ENCODE results near the gene FBLN5.

FBLN5 gene

DNA sequence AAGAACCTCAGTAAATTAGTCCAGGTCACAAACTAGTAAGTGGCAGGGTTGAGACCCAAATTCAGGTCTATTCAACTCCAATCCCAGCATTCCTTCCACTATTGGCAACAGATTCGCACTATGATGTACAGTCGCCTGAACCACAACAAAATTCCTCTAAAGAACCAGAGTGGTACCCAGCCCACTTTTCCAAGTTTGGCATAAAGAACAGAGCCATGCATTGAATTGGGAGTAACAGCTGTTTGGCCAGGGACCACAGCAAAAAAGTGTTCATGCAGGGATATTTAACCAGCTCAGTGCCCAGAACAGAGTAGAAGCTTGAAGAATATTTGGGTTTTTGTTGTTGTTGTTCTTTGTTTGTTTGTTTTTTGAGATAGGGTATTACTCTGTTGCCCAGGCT lies 89.9 kb downstream of the FBLN5 start:
- no peak for TF ChIP-seq CTBP1 (IDR thresholded peaks at IDR 0.05; ENCODE audit: borderline replicate concordance)
- no peak for TF ChIP-seq SP1 (IDR thresholded peaks at IDR 0.05)
- no peak for TF ChIP-seq ELF4 (IDR thresholded peaks at IDR 0.05)
- TF ChIP-seq L3MBTL2 (conservative IDR thresholded peaks at IDR 0.05): no peak
- TF ChIP-seq PKNOX1 (IDR thresholded peaks at IDR 0.05): no peak
- TF ChIP-seq ARNT (IDR thresholded peaks at IDR 0.05): no peak
- no peak for TF ChIP-seq FOXK2 (IDR thresholded peaks at IDR 0.05)
- no peak for TF ChIP-seq LEF1 (IDR thresholded peaks at IDR 0.05; ENCODE audit: borderline replicate concordance)
- no peak for TF ChIP-seq HDGF (IDR thresholded peaks at IDR 0.05; ENCODE audit: borderline replicate concordance)
- TF ChIP-seq FOXA1 (IDR thresholded peaks at IDR 0.05): no peak
- no peak for TF ChIP-seq SUZ12 (IDR thresholded peaks at IDR 0.05)
- TF ChIP-seq ZNF384 (IDR thresholded peaks at IDR 0.05): no peak
- no peak for TF ChIP-seq TARDBP (IDR thresholded peaks at IDR 0.05)
- TF ChIP-seq BHLHE40 (IDR thresholded peaks at IDR 0.05; ENCODE audit: borderline replicate concordance): no peak
- TF ChIP-seq NFRKB (IDR thresholded peaks at IDR 0.05): no peak
- TF ChIP-seq FOXM1 (IDR thresholded peaks at IDR 0.05; ENCODE audit: borderline replicate concordance): no peak
- CTCF ChIA-PET: no interaction called here
- POLR2A ChIA-PET: no interaction called here
- DNase-seq (ENCODE audit: extremely low spot score): no peak

DNA sequence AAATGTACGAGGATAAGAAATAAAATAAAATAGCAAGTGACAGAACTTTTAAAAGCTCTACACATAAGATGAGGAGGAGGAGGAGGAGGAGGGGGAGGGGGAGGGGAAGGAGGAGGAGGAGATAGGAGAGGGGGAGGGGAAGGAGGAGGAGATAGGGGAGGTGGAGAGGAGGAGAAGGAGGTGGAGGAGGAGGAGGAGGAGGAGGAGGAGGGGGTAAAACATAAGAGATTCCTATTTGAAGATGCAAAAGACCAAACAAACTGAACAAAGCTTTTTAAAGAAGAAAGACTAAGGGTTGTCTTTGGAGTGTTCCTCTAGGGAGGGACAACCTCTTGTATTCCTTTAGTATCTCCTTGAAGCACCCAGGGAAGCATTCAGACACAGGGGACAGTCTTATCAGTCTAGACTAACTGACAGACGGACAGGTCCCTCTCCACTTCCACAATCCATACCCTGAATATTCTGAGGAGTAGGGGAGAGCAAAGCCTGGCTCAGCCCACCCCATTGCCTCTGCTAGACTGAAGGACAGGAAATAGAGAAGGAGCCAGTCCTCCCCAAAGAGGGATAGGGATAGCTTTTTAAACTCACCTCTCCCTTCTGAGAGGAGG lies 93.1 kb downstream of the FBLN5 start:
- ChIA-PET CTCF (no interaction called here), POLR2A (no interaction called here)
- TF ChIP-seq ARNT (IDR thresholded peaks at IDR 0.05): no peak
- TF ChIP-seq SUZ12 (IDR thresholded peaks at IDR 0.05): no peak
- TF ChIP-seq FOXK2 (IDR thresholded peaks at IDR 0.05): no peak
- no peak for TF ChIP-seq FOXM1 (IDR thresholded peaks at IDR 0.05; ENCODE audit: borderline replicate concordance)
- TF ChIP-seq FOXA1 (IDR thresholded peaks at IDR 0.05): no peak
- no peak for TF ChIP-seq CTBP1 (IDR thresholded peaks at IDR 0.05; ENCODE audit: borderline replicate concordance)
- no peak for TF ChIP-seq PKNOX1 (IDR thresholded peaks at IDR 0.05)
- TF ChIP-seq LEF1 (IDR thresholded peaks at IDR 0.05; ENCODE audit: borderline replicate concordance): no peak
- no peak for TF ChIP-seq ELF4 (IDR thresholded peaks at IDR 0.05)
- TF ChIP-seq BHLHE40 (IDR thresholded peaks at IDR 0.05; ENCODE audit: borderline replicate concordance): no peak
- TF ChIP-seq ZNF384 (IDR thresholded peaks at IDR 0.05): no peak
- no peak for TF ChIP-seq SP1 (IDR thresholded peaks at IDR 0.05)
- no peak for TF ChIP-seq NFRKB (IDR thresholded peaks at IDR 0.05)
- no peak for TF ChIP-seq HDGF (IDR thresholded peaks at IDR 0.05; ENCODE audit: borderline replicate concordance)
- TF ChIP-seq L3MBTL2 (conservative IDR thresholded peaks at IDR 0.05): no peak
- no peak for TF ChIP-seq TARDBP (IDR thresholded peaks at IDR 0.05)
- no peak for DNase-seq (ENCODE audit: extremely low spot score)

- TF ChIP-seq ZNF384 (IDR thresholded peaks at IDR 0.05): no peak
- no peak for TF ChIP-seq NFRKB (IDR thresholded peaks at IDR 0.05)
- TF ChIP-seq ARNT (IDR thresholded peaks at IDR 0.05): no peak
- no peak for TF ChIP-seq BHLHE40 (IDR thresholded peaks at IDR 0.05; ENCODE audit: borderline replicate concordance)
- no peak for TF ChIP-seq LEF1 (IDR thresholded peaks at IDR 0.05; ENCODE audit: borderline replicate concordance)
- no peak for TF ChIP-seq FOXA1 (IDR thresholded peaks at IDR 0.05)
- no peak for TF ChIP-seq PKNOX1 (IDR thresholded peaks at IDR 0.05)
- no peak for TF ChIP-seq HDGF (IDR thresholded peaks at IDR 0.05; ENCODE audit: borderline replicate concordance)
- no peak for TF ChIP-seq FOXK2 (IDR thresholded peaks at IDR 0.05)
- TF ChIP-seq ELF4 (IDR thresholded peaks at IDR 0.05): no peak
- no peak for TF ChIP-seq SUZ12 (IDR thresholded peaks at IDR 0.05)
- TF ChIP-seq TARDBP (IDR thresholded peaks at IDR 0.05): no peak
- no peak for TF ChIP-seq SP1 (IDR thresholded peaks at IDR 0.05)
- TF ChIP-seq CTBP1 (IDR thresholded peaks at IDR 0.05; ENCODE audit: borderline replicate concordance): no peak
- no peak for TF ChIP-seq FOXM1 (IDR thresholded peaks at IDR 0.05; ENCODE audit: borderline replicate concordance)
- TF ChIP-seq L3MBTL2 (conservative IDR thresholded peaks at IDR 0.05): no peak
- POLR2A ChIA-PET: no interaction called here
- DNase-seq (ENCODE audit: extremely low spot score): no peak
- CTCF ChIA-PET: no interaction called here
Measured at GRCh38 chr14:91851563-91851962, 95.9 kb downstream of the FBLN5 start.

DNA sequence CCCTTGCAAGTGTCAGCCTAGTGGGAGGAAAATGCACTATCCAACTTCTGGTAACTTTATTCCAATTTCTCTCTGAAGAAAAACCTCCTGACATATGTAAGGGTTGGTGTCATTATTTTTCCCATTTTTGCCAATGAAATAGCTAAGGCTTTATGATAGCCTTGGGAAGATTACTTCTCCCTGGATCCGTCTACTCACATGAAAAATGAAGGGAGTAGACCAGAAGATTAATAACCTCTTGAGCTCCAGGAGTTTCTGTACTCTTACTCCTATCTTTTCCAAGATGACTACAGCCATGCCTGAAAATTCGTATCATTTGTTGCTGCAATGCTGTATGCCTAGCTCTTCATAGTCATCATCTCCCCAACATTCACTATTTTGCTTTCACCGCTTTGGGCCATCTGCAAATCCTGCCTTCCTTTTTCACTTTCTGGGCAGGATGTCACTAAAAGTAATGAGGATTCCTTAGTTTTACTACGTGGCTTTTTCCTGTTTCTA lies 98.9 kb downstream of the FBLN5 start:
- POLR2A ChIA-PET: no interaction called here
- DNase-seq (ENCODE audit: extremely low spot score): no peak
- CTCF ChIA-PET: interaction anchor here (0.7 kb wide), 2 partner anchors 10 to 35 kb away, joined by 3 read pairs; no protein-coding TSS in a partner anchor
- TF ChIP-seq L3MBTL2 (conservative IDR thresholded peaks at IDR 0.05) (no peak), FOXK2 (IDR thresholded peaks at IDR 0.05) (no peak), BHLHE40 (IDR thresholded peaks at IDR 0.05; ENCODE audit: borderline replicate concordance) (no peak), ARNT (IDR thresholded peaks at IDR 0.05) (no peak), SUZ12 (IDR thresholded peaks at IDR 0.05) (no peak)

DNA sequence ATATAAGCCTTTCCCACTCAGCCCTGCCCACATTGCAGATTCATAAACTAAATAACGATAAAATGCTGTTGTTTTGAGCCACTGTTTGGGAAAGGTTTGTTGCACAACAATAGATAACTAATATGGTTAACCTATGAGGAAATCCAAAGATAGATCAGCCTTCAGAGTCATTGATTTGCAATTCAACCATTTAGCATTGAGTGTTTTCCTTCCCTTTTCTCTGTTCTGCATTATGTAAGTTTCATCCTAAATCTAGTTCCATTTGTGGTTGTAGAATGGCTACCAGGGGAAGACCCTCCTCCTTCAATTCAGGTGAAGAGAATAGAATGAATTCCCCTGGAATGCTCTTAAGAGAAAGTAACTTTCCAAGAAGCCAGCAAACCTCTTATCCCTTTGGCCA lies 99.8 kb downstream of the FBLN5 start:
- POLR2A ChIA-PET: no interaction called here
- no peak for TF ChIP-seq FOXA1 (IDR thresholded peaks at IDR 0.05)
- no peak for TF ChIP-seq FOXM1 (IDR thresholded peaks at IDR 0.05; ENCODE audit: borderline replicate concordance)
- no peak for TF ChIP-seq FOXK2 (IDR thresholded peaks at IDR 0.05)
- TF ChIP-seq BHLHE40 (IDR thresholded peaks at IDR 0.05; ENCODE audit: borderline replicate concordance): no peak
- TF ChIP-seq CTBP1 (IDR thresholded peaks at IDR 0.05; ENCODE audit: borderline replicate concordance): no peak
- no peak for TF ChIP-seq LEF1 (IDR thresholded peaks at IDR 0.05; ENCODE audit: borderline replicate concordance)
- no peak for TF ChIP-seq ELF4 (IDR thresholded peaks at IDR 0.05)
- TF ChIP-seq SP1 (IDR thresholded peaks at IDR 0.05): no peak
- TF ChIP-seq NFRKB (IDR thresholded peaks at IDR 0.05): no peak
- TF ChIP-seq ARNT (IDR thresholded peaks at IDR 0.05): no peak
- TF ChIP-seq ZNF384 (IDR thresholded peaks at IDR 0.05): no peak
- no peak for TF ChIP-seq L3MBTL2 (conservative IDR thresholded peaks at IDR 0.05)
- TF ChIP-seq HDGF (IDR thresholded peaks at IDR 0.05; ENCODE audit: borderline replicate concordance): no peak
- no peak for TF ChIP-seq TARDBP (IDR thresholded peaks at IDR 0.05)
- TF ChIP-seq SUZ12 (IDR thresholded peaks at IDR 0.05): no peak
- TF ChIP-seq PKNOX1 (IDR thresholded peaks at IDR 0.05): no peak
- DNase-seq (ENCODE audit: extremely low spot score): no peak
- CTCF ChIA-PET: no interaction called here
